Endothelial cell (in vitro differentiated cells): ENCODE results near the gene USP10. TPM values are rescaled to one million over a fixed set of nuclear protein-coding genes. Genes with fewer than 3 reads are reported as not detected.

Experiments
- DNase-seq: peaks from one replicate; pipeline ENCODE4 v3.0.0; 2021; ENCODE audit warnings: low spot score
- H3K27ac Mint-ChIP-seq: one replicate; pipeline ENCODE4 v1.8.0; 2021; ENCODE audit warnings: mixed read lengths, inconsistent platforms; ENCODE audit not compliant: unreplicated experiment
- H3K27me3 Mint-ChIP-seq: one replicate; pipeline ENCODE4 v1.8.0; 2021; ENCODE audit warnings: mild to moderate bottlenecking, moderate library complexity, mixed read lengths, inconsistent platforms; ENCODE audit not compliant: unreplicated experiment
- H3K36me3 Mint-ChIP-seq: one replicate; pipeline ENCODE4 v1.8.0; 2021; ENCODE audit warnings: mild to moderate bottlenecking, low read depth, mixed read lengths, inconsistent platforms; ENCODE audit not compliant: unreplicated experiment
- H3K4me1 Mint-ChIP-seq: one replicate; pipeline ENCODE4 v1.8.0; 2021; ENCODE audit warnings: mild to moderate bottlenecking, mixed read lengths, inconsistent platforms; ENCODE audit not compliant: unreplicated experiment
- H3K4me3 Mint-ChIP-seq: one replicate; pipeline ENCODE4 v1.8.0; 2021; ENCODE audit warnings: mild to moderate bottlenecking, mixed read lengths, inconsistent platforms; ENCODE audit not compliant: unreplicated experiment
- H3K9me3 Mint-ChIP-seq: one replicate; pipeline ENCODE4 v1.8.0; 2021; ENCODE audit warnings: mixed read lengths, inconsistent platforms; ENCODE audit not compliant: unreplicated experiment
- CTCF ChIP-seq: fragments of 200-600 bp; sonication (generic); IDR thresholded peaks from one replicate; pipeline ENCODE4 v1.5.0; 2021; ENCODE audit warnings: antibody characterized with exemption; ENCODE audit not compliant: unreplicated experiment
- total RNA-seq: library from RNA; stranded (reverse); fragmentation: NEBNext Ultra II Directional; extraction: Animal tissue kit (Norgen Biotek cat#: 25700); gene quantifications from one replicate; pipeline ENCODE4 v1.2.1, GENCODE V29; 2021; ENCODE audit not compliant: unreplicated experiment

USP10 gene
- total RNA-seq, 1 donor from 2014 or later: 81.2 TPM

DNA sequence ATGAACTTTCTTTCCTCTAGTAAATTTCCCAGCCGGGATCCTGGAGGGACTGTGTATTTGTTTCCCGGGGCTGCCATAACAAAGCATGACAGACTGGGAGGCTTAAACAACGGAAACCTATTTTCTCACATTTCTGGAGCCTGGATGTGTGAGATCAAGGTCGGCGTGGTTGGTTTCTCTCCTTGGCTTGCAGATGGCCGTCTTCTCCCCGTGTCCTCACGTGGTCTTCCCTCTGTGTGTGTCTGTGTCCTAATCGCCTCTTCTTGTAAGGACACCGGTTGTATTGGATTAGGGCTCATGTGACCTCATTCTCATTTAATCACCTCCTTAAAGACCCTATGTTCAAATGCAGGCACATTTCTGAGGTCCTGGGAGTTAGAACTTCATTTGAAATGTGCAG lies 22.0 kb upstream of the USP10 start:
- H3K4me3 Mint-ChIP-seq: no peak overlapping the region
- no peaks in the 10 kb centered on the region for H3K4me1 Mint-ChIP-seq
- TF ChIP-seq CTCF: no peak
- H3K27me3 Mint-ChIP-seq: peaks cover 6% of the 10 kb centered on the region
- H3K36me3 Mint-ChIP-seq: peaks cover 3% of the 10 kb centered on the region
- DNase-seq: no peak
- no peak overlapping the region for H3K27ac Mint-ChIP-seq
- H3K9me3 Mint-ChIP-seq: no peaks in the 10 kb centered on the region

GRCh38 chr16:84678541-84678940 lies 21.3 kb upstream of the USP10 start:
- peaks cover 3% of the 10 kb centered on the region for H3K36me3 Mint-ChIP-seq
- no peak overlapping the region for H3K27ac Mint-ChIP-seq
- TF ChIP-seq CTCF: no peak
- peaks cover 6% of the 10 kb centered on the region for H3K27me3 Mint-ChIP-seq
- H3K9me3 Mint-ChIP-seq: no peaks in the 10 kb centered on the region
- no peaks in the 10 kb centered on the region for H3K4me1 Mint-ChIP-seq
- no peak overlapping the region for H3K4me3 Mint-ChIP-seq
- DNase-seq: no peak

- no peak for DNase-seq
- TF ChIP-seq CTCF: no peak
- Mint-ChIP-seq H3K4me3 (no peak overlapping the region), H3K27me3 (peaks cover 3% of the 10 kb centered on the region), H3K27ac (no peak overlapping the region), H3K36me3 (peaks cover 3% of the 10 kb centered on the region), H3K9me3 (no peaks in the 10 kb centered on the region), H3K4me1 (no peaks in the 10 kb centered on the region)
These were observed 19.5 kb upstream of the USP10 start for GRCh38 chr16:84680165-84680842.

DNA sequence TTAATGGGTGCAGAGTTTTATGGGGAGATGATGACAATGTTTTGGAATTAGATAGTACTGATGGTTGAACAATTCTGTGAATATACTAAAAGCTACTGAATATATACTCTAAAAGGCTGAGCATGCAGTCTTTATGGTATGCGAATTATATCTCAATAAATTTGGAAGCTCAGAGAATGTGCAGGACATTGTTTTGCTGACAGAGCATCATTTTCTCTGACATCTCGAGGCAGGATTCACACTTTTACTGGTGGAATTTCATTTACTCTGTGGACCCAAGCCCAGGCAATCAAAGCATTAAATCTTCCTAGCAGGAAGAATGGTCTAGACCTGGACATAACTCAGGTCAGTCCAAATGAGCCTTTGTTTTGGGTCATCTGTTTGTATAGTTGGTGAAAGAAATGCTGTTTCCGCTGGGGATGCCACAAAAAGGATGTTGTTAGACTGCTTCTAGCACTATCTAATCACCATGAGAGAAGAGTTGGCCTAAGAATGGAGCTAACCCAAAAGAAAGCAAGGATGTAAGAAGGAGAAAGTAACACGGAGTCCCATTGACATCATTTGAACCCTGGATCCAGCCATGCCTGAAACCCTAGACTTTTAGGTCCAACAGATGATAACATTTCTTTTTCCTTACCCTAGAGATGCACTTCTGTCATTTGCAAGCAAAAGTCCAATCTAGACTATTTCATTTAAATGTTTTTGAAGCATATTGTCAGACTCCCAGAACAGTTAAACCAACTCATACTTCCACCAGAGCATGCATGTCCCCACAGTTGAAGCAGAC lies 18.8 kb upstream of the USP10 start:
- H3K4me3 Mint-ChIP-seq: no peak overlapping the region
- H3K27ac Mint-ChIP-seq: no peak overlapping the region
- DNase-seq: no peak
- no peak for TF ChIP-seq CTCF
- peaks cover 3% of the 10 kb centered on the region for H3K36me3 Mint-ChIP-seq
- peaks cover 3% of the 10 kb centered on the region for H3K27me3 Mint-ChIP-seq
- H3K4me1 Mint-ChIP-seq: no peaks in the 10 kb centered on the region
- H3K9me3 Mint-ChIP-seq: no peaks in the 10 kb centered on the region
